AG04450 (cell line): ENCODE data around the gene CCDC137. TPM values are rescaled to one million over a fixed set of nuclear protein-coding genes. Genes with fewer than 3 reads are reported as not detected.

Source experiments
- CTCF ChIA-PET: fragments of 300-600, 350-600 bp; formaldehyde crosslinking; extraction: SDS; loops from one replicate; lab custom pipeline; 2022; ENCODE audit warnings: antibody characterized with exemption, inconsistent platforms; lab: Charles Lee
- POLR2A ChIA-PET: fragments of 350-600 bp; formaldehyde crosslinking; extraction: SDS; loops from one replicate; lab custom pipeline; 2021; ENCODE audit warnings: antibody characterized with exemption, inconsistent platforms; lab: Yijun Ruan, JAX
- DNase-seq: peaks from one replicate; pipeline ENCODE4 v3.0.0-alpha.2; 2011; ENCODE audit warnings: low read depth, low spot score
- H3K27ac ChIP-seq: one replicate; pipeline ENCODE4 v1.5.1; 2012; ENCODE audit warnings: low read depth, low read length, control low read depth
- H3K27me3 ChIP-seq: one replicate; pipeline ENCODE4 v1.6.0; 2012; ENCODE audit warnings: low read length; ENCODE audit not compliant: control insufficient read depth, insufficient read depth
- H3K4me3 ChIP-seq: 2 replicates; pipeline ENCODE4 v1.5.1; 2011; ENCODE audit warnings: mild to moderate bottlenecking, low read depth, low read length, control low read depth
- H3K9me3 ChIP-seq: 2 replicates; pipeline ENCODE4 v1.5.1; 2012; ENCODE audit warnings: low read length; ENCODE audit not compliant: control insufficient read depth, insufficient read depth
- CTCF ChIP-seq: IDR thresholded peaks from 2 replicates; pipeline ENCODE4 v1.5.1; 2011; ENCODE audit warnings: low read depth, low read length, control low read depth, inconsistent platforms
- polyA plus RNA-seq: library from polyadenylated mRNA; depleted of rRNA; stranded (reverse); fragments of >200 nt; gene quantifications from 2 replicates; pipeline ENCODE4 v1.2.3, GENCODE V29; 2011

CCDC137 gene
- polyA plus RNA-seq, 1 experiment, result 10.7 TPM

GRCh38 chr17:81714412-81715106 lies 48.0 kb downstream of the CCDC137 start:
- no peak overlapping the region for H3K27ac ChIP-seq
- H3K4me3 ChIP-seq, result no peak overlapping the region
- no peak for TF ChIP-seq CTCF
- H3K27me3 ChIP-seq, result no peaks in the 10 kb centered on the region
- POLR2A ChIA-PET, result interaction anchor here (0.5 kb wide), 1 partner anchor 85 kb away, joined by 3 read pairs; no protein-coding TSS in a partner anchor
- no peaks in the 10 kb centered on the region; the same call in 1 of the 2 replicates for H3K9me3 ChIP-seq
- DNase-seq, result no peak
- CTCF ChIA-PET, result no interaction called here

GRCh38 chr17:81715107-81715871 lies 48.8 kb downstream of the CCDC137 start:
- DNase-seq, result no peak
- CTCF ChIA-PET, result no interaction called here
- H3K27ac ChIP-seq, result no peak overlapping the region
- H3K9me3 ChIP-seq, result no peaks in the 10 kb centered on the region; the same call in 1 of the 2 replicates
- H3K4me3 ChIP-seq, result no peak overlapping the region
- no peak for TF ChIP-seq CTCF
- POLR2A ChIA-PET, result no interaction called here
- H3K27me3 ChIP-seq, result no peaks in the 10 kb centered on the region

GRCh38 chr17:81715872-81716673 lies 49.5 kb downstream of the CCDC137 start:
- H3K4me3 ChIP-seq, result no peak overlapping the region
- ChIA-PET POLR2A (no interaction called here), CTCF (no interaction called here)
- no peak overlapping the region for H3K27ac ChIP-seq
- no peak for DNase-seq
- no peaks in the 10 kb centered on the region; the same call in 1 of the 2 replicates for H3K9me3 ChIP-seq
- no peaks in the 10 kb centered on the region for H3K27me3 ChIP-seq
- no peak for TF ChIP-seq CTCF

GRCh38 chr17:81716674-81716996 lies 50.1 kb downstream of the CCDC137 start:
- CTCF ChIA-PET, result no interaction called here
- H3K9me3 ChIP-seq, result no peaks in the 10 kb centered on the region; the same call in 1 of the 2 replicates
- no peak overlapping the region for H3K27ac ChIP-seq
- DNase-seq, result no peak
- TF ChIP-seq CTCF, result no peak
- POLR2A ChIA-PET, result interaction anchor here (0.6 kb wide), 1 partner anchor 269 kb away, joined by 4 read pairs; no protein-coding TSS in a partner anchor
- H3K4me3 ChIP-seq, result no peak overlapping the region
- H3K27me3 ChIP-seq, result no peaks in the 10 kb centered on the region
